ENCODE measurements around the gene NT5DC4.

The NT5DC4 gene

GRCh38 chr2:112724591-112725525 lies 4.0 kb downstream of the NT5DC4 start:
- no peak for DNase-seq

- no peak for DNase-seq
Measured at GRCh38 chr2:112725545-112726457, 5.0 kb downstream of the NT5DC4 start.

GRCh38 chr2:112726487-112727190 lies 5.8 kb downstream of the NT5DC4 start:
- peak; percentile 93 for DNase-seq

- no peak for DNase-seq
Measured at GRCh38 chr2:112727276-112728028, 6.6 kb downstream of the NT5DC4 start.

GRCh38 chr2:112728029-112728362 lies 7.2 kb downstream of the NT5DC4 start:
- no peak for DNase-seq

GRCh38 chr2:112728378-112729175 lies 7.8 kb downstream of the NT5DC4 start:
- no peak for DNase-seq

- no peak for DNase-seq
Measured at GRCh38 chr2:112730216-112730615, 9.4 kb downstream of the NT5DC4 start.

GRCh38 chr2:112730791-112731190 lies 10.0 kb downstream of the NT5DC4 start:
- no peak for DNase-seq

- DNase-seq, result no peak
Measured at GRCh38 chr2:112731479-112731878, 10.7 kb downstream of the NT5DC4 start.

- DNase-seq, result no peak
Measured at GRCh38 chr2:112733456-112733855, 12.6 kb downstream of the NT5DC4 start.

GRCh38 chr2:112733871-112734270 lies 13.1 kb downstream of the NT5DC4 start:
- DNase-seq, result no peak

GRCh38 chr2:112737542-112738232 lies 16.9 kb downstream of the NT5DC4 start:
- no peak for DNase-seq

GRCh38 chr2:112740527-112740926 lies 19.7 kb downstream of the NT5DC4 start:
- DNase-seq, result no peak

GRCh38 chr2:112749755-112750559 lies 29.1 kb downstream of the NT5DC4 start:
- DNase-seq, result peak; percentile 48

GRCh38 chr2:112750560-112750843 lies 29.7 kb downstream of the NT5DC4 start:
- DNase-seq, result no peak

- DNase-seq, result no peak
Measured at GRCh38 chr2:112751451-112752197, 30.8 kb downstream of the NT5DC4 start.

- DNase-seq, result no peak
Measured at GRCh38 chr2:112752667-112753066, 31.8 kb downstream of the NT5DC4 start.

- no peak for DNase-seq
Measured at GRCh38 chr2:112754564-112754963, 33.7 kb downstream of the NT5DC4 start.

GRCh38 chr2:112755444-112755843 lies 34.6 kb downstream of the NT5DC4 start:
- no peak for DNase-seq
